GM18867 (cell line): Measurements from ENCODE around the gene CAMK1D.
"Not testable (repeated sequence)": the region's sequence is repeated elsewhere in the genome, so short reads cannot be mapped to it uniquely, and the experiment has no call there.

ENCODE experiments used
- ATAC-seq: cut with Tn5 transposase; IDR thresholded peaks from one replicate; pipeline ENCODE4 v1.9.1; 2021; ENCODE audit warnings: mild to moderate bottlenecking, moderate library complexity; ENCODE audit not compliant: unreplicated experiment

Gene CAMK1D

GRCh38 chr10:12801214-12802087, 452.1 kb downstream of the CAMK1D start:
- ATAC-seq = no peak

GRCh38 chr10:12803776-12804175, 454.4 kb downstream of the CAMK1D start:
- no peak for ATAC-seq

GRCh38 chr10:12806228-12807095, 457.1 kb downstream of the CAMK1D start:
- ATAC-seq = no peak

- no peak for ATAC-seq
Measured at GRCh38 chr10:12807096-12807755, 457.9 kb downstream of the CAMK1D start.

- no peak for ATAC-seq
Measured at GRCh38 chr10:12808014-12808613, 458.8 kb downstream of the CAMK1D start.

GRCh38 chr10:12810046-12810445, 460.7 kb downstream of the CAMK1D start:
- not testable (repeated sequence) for ATAC-seq

GRCh38 chr10:12811826-12812225, 462.5 kb downstream of the CAMK1D start:
- no peak for ATAC-seq

GRCh38 chr10:12812571-12812970, 463.2 kb downstream of the CAMK1D start:
- ATAC-seq = no peak

- no peak for ATAC-seq
Measured at GRCh38 chr10:12814166-12814565, 464.8 kb downstream of the CAMK1D start.

GRCh38 chr10:12819071-12819470, 469.7 kb downstream of the CAMK1D start:
- no peak for ATAC-seq

- ATAC-seq = no peak
Measured at GRCh38 chr10:12819656-12820055, 470.3 kb downstream of the CAMK1D start.

GRCh38 chr10:12822126-12822892, 473.0 kb downstream of the CAMK1D start:
- no peak for ATAC-seq

GRCh38 chr10:12822893-12823170, 473.5 kb downstream of the CAMK1D start:
- no peak for ATAC-seq

GRCh38 chr10:12823328-12823727, 474.0 kb downstream of the CAMK1D start:
- ATAC-seq = no peak

GRCh38 chr10:12825260-12825849, 476.0 kb downstream of the CAMK1D start:
- no peak for ATAC-seq

- ATAC-seq = no peak
Measured at GRCh38 chr10:12826800-12827372, 477.5 kb downstream of the CAMK1D start.

GRCh38 chr10:12828736-12829135, 479.4 kb downstream of the CAMK1D start:
- no peak for ATAC-seq

GRCh38 chr10:12829831-12830390, 480.6 kb downstream of the CAMK1D start:
- ATAC-seq = no peak

- no peak for ATAC-seq
Measured at GRCh38 chr10:12832096-12832495, 482.7 kb downstream of the CAMK1D start.
